Measurements from ENCODE around the gene ING3.

- no peak for TF ChIP-seq EP300 (IDR thresholded peaks at IDR 0.05; ENCODE audit: low read depth)
- TF ChIP-seq CTCF (IDR thresholded peaks at IDR 0.05) = no peak
- no peak for TF ChIP-seq POLR2AphosphoS5 (IDR thresholded peaks at IDR 0.05)
- no peak for TF ChIP-seq POLR2A (IDR thresholded peaks at IDR 0.05)
Measured at GRCh38 chr7:120961638-120962173, 11.1 kb downstream of the ING3 start.
